HEK293 (cell line): Measurements from ENCODE around the gene TRIM29.

ENCODE experiments used
- ATF2 ChIP-seq: fragments of 450-650 bp; formaldehyde crosslinking; IDR thresholded peaks from 2 replicates; pipeline ENCODE4 v1.5.1; 2016; ENCODE audit warnings: missing biosample characterization, missing genetic modification characterization, low read depth
- CTCF ChIP-seq: fragments of 450-650 bp; formaldehyde crosslinking; IDR thresholded peaks from 2 replicates; pipeline ENCODE4 v1.5.1; 2016; ENCODE audit warnings: missing biosample characterization, missing genetic modification characterization
- EGR2 ChIP-seq: fragments of 450-650 bp; formaldehyde crosslinking; IDR thresholded peaks from 2 replicates; pipeline ENCODE4 v1.5.1; 2016; ENCODE audit warnings: low read depth, missing biosample characterization, missing genetic modification characterization
- YY1 ChIP-seq: fragments of 450-650 bp; formaldehyde crosslinking; IDR thresholded peaks from 2 replicates; pipeline ENCODE4 v1.5.1; 2018; ENCODE audit warnings: missing biosample characterization, missing genetic modification characterization
- ZBTB49 ChIP-seq: fragments of 450-650 bp; formaldehyde crosslinking; IDR thresholded peaks from 2 replicates; pipeline ENCODE4 v1.5.1; 2016; ENCODE audit warnings: missing biosample characterization, missing genetic modification characterization, low read depth
- ZIC2 ChIP-seq: fragments of 450-650 bp; formaldehyde crosslinking; IDR thresholded peaks from 2 replicates; pipeline ENCODE4 v1.5.1; 2016; ENCODE audit warnings: missing biosample characterization, missing genetic modification characterization
- ZNF221 ChIP-seq: fragments of 450-650 bp; formaldehyde crosslinking; IDR thresholded peaks from 2 replicates; pipeline ENCODE4 v1.5.1; 2017; ENCODE audit warnings: missing biosample characterization, missing genetic modification characterization, borderline replicate concordance
- ZNF274 ChIP-seq, 2 experiments: fragments of 200-500 bp in 1 of 2; fragments of 450-650 bp in 1 of 2; sonication (Bioruptor generic) in 1 of 2; formaldehyde crosslinking in 1 of 2; IDR thresholded peaks; 2 replicates each; pipeline versions ENCODE4 v1.5.1 to v1.6.1; 2014 to 2016; ENCODE audit warnings: borderline replicate concordance in 1 of 2, inconsistent platforms in 1 of 2, low read length in 1 of 2, missing biosample characterization in 1 of 2, missing genetic modification characterization in 1 of 2
- ZNF544 ChIP-seq: fragments of 450-650 bp; formaldehyde crosslinking; IDR thresholded peaks from 2 replicates; pipeline ENCODE4 v1.5.0; 2017; ENCODE audit warnings: missing biosample characterization, missing genetic modification characterization

DNA sequence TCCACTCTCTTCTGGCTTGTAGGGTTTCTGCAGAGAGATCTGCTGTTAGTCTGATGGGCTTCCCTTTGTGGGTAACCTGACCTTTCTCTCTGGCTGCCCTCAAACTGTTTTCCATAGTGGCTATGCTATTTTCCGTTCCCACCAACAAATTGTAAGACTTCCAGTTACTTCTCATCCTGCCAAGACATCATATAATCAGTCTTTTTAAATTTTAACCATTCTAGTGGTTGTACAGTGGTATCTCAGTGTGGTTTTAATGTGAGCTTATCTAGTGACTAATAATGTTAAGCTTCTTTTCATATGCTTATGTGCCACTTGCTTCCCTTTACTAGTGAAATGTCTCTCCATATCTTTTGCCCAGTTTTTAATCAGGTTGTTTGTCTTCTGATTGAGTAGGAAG, 13.6 kb upstream of the TRIM29 start:
- TF ChIP-seq ATF2 (tag by site-specific recombination) (no peak), CTCF (tag by site-specific recombination) (no peak), EGR2 (no peak), YY1 (tag by site-specific recombination) (no peak), ZNF221 (tag by site-specific recombination) (no peak), ZIC2 (tag by site-specific recombination) (no peak), ZBTB49 (tag by site-specific recombination) (no peak), ZNF274 (IDR thresholded peaks at IDR 0.05; ENCODE audit: low read length) (no peak), ZNF274 (tag by site-specific recombination; IDR thresholded peaks at IDR 0.05; ENCODE audit: borderline replicate concordance) (no peak), ZNF544 (tag by site-specific recombination) (no peak)
